ENCODE data around the gene AGAP1.

GRCh38 chr2:235725841-235726240, 232.0 kb downstream of the AGAP1 start:
- TF ChIP-seq POLR2A (IDR thresholded peaks at IDR 0.05) (no peak), CTCF (IDR thresholded peaks at IDR 0.05) (no peak)
